ENCODE results near the gene STARD4. TPM values are rescaled to one million over a fixed set of nuclear protein-coding genes. Genes with fewer than 3 reads are reported as not detected.

Gene STARD4
- total and polyA plus RNA-seq, 9 of the 15 experiments (the other 6 are each of a cell fraction or from before 2014, with no cell fraction given), result 28.4 to 88.0 (median 34.0) TPM

DNA sequence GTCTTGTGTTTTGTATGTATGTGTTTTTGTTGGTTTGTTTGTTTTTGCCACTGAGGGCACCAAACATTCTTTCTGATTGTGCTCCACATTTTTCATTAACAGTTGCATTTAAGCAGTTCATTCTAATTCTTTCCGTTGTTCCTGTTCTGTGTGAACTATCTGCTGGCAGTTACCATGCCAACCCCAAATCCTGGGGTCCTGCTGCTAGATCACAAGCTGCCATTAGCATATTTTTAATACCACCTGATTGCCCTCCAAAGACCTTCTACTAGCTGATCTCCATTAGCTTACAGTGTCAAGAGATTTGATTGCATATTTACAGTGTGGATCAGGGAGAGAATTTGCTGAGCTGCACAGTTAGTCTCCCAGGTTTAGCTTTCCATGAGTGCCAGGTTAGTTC is 40.6 kb upstream of the STARD4 start:
- no peaks in the 10 kb centered on the region for H3K79me2 ChIP-seq (ENCODE audit: control insufficient read depth, insufficient read depth, low read length)
- intact Hi-C loops (cut with micrococcal nuclease) (loop anchor here (5.0 kb wide), 2 partner anchors 144 to 396 kb away; no protein-coding TSS in a partner anchor), in situ Hi-C loops (cut with MboI) (no loop called here)
- H3K4me2 ChIP-seq (ENCODE audit: insufficient read depth, low read length), result no peak overlapping the region
- H3K9me1 ChIP-seq (ENCODE audit: control insufficient read depth, insufficient read depth, low read length), result no peaks in the 10 kb centered on the region
- H3K9me3 ChIP-seq (replicated peaks; ENCODE audit: control insufficient read depth, insufficient read depth, low read depth, low read length), result no peaks in the 10 kb centered on the region
- H3K27ac ChIP-seq (ENCODE audit: extremely low read depth, low read depth, low read length), result no peak overlapping the region
- DNase-seq (ENCODE audit: extremely low read depth in 1 of 4, low spot score in 3 of 4), result no peak
- TF ChIP-seq, protein P1, sequence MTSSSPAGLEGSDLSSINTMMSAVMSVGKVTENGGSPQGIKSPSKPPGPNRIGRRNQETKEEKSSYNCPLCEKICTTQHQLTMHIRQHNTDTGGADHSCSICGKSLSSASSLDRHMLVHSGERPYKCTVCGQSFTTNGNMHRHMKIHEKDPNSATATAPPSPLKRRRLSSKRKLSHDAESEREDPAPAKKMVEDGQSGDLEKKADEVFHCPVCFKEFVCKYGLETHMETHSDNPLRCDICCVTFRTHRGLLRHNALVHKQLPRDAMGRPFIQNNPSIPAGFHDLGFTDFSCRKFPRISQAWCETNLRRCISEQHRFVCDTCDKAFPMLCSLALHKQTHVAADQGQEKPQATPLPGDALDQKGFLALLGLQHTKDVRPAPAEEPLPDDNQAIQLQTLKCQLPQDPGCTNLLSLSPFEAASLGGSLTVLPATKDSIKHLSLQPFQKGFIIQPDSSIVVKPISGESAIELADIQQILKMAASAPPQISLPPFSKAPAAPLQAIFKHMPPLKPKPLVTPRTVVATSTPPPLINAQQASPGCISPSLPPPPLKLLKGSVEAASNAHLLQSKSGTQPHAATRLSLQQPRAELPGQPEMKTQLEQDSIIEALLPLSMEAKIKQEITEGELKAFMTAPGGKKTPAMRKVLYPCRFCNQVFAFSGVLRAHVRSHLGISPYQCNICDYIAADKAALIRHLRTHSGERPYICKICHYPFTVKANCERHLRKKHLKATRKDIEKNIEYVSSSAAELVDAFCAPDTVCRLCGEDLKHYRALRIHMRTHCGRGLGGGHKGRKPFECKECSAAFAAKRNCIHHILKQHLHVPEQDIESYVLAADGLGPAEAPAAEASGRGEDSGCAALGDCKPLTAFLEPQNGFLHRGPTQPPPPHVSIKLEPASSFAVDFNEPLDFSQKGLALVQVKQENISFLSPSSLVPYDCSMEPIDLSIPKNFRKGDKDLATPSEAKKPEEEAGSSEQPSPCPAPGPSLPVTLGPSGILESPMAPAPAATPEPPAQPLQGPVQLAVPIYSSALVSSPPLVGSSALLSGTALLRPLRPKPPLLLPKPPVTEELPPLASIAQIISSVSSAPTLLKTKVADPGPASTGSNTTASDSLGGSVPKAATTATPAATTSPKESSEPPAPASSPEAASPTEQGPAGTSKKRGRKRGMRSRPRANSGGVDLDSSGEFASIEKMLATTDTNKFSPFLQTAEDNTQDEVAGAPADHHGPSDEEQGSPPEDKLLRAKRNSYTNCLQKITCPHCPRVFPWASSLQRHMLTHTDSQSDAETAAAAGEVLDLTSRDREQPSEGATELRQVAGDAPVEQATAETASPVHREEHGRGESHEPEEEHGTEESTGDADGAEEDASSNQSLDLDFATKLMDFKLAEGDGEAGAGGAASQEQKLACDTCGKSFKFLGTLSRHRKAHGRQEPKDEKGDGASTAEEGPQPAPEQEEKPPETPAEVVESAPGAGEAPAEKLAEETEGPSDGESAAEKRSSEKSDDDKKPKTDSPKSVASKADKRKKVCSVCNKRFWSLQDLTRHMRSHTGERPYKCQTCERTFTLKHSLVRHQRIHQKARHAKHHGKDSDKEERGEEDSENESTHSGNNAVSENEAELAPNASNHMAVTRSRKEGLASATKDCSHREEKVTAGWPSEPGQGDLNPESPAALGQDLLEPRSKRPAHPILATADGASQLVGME (CRISPR knock-in tag; IDR thresholded peaks at IDR 0.05), result no peak
- no peak for TF ChIP-seq RCOR1 (IDR thresholded peaks at IDR 0.05; ENCODE audit: borderline replicate concordance in 1 of 2, low read depth in 2 of 2, low read length in 2 of 2)
- TF ChIP-seq COPS2 (conservative IDR thresholded peaks at IDR 0.05), result no peak
- TF ChIP-seq PTTG1 (tag; IDR thresholded peaks at IDR 0.05; ENCODE audit: low read depth), result no peak
- TF ChIP-seq HDGF (IDR thresholded peaks at IDR 0.05), result no peak
- TF ChIP-seq, protein P2, sequence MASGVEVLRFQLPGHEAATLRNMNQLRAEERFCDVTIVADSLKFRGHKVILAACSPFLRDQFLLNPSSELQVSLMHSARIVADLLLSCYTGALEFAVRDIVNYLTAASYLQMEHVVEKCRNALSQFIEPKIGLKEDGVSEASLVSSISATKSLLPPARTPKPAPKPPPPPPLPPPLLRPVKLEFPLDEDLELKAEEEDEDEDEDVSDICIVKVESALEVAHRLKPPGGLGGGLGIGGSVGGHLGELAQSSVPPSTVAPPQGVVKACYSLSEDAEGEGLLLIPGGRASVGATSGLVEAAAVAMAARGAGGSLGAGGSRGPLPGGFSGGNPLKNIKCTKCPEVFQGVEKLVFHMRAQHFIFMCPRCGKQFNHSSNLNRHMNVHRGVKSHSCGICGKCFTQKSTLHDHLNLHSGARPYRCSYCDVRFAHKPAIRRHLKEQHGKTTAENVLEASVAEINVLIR (CRISPR knock-in tag; IDR thresholded peaks at IDR 0.05), result no peak
- TF ChIP-seq NFIC (IDR thresholded peaks at IDR 0.05), result no peak
- TF ChIP-seq, protein P3, sequence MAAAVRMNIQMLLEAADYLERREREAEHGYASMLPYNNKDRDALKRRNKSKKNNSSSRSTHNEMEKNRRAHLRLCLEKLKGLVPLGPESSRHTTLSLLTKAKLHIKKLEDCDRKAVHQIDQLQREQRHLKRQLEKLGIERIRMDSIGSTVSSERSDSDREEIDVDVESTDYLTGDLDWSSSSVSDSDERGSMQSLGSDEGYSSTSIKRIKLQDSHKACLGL (CRISPR knock-in tag; IDR thresholded peaks at IDR 0.05; ENCODE audit: borderline replicate concordance, poor library complexity, severe bottlenecking), result no peak
- no peak for TF ChIP-seq GATAD2B (IDR thresholded peaks at IDR 0.05; ENCODE audit: borderline replicate concordance)
- no peak for TF ChIP-seq ZNF124 (CRISPR knock-in tag; IDR thresholded peaks at IDR 0.05)
- TF ChIP-seq TEAD2 (tag; IDR thresholded peaks at IDR 0.05), result no peak
- no peak for TF ChIP-seq ZNF23 (CRISPR knock-in tag; IDR thresholded peaks at IDR 0.05)
- BruUV-seq (replicated peaks), result no TSS peak
- H3K4me3 ChIP-seq, result no peak overlapping the region
- ChIA-PET POLR2A (no interaction called here), CTCF (ENCODE audit: low intra/inter-chr PET ratio) (no interaction called here)
- H2AFZ ChIP-seq (ENCODE audit: low read depth, low read length), result no peak overlapping the region
- H3K9ac ChIP-seq (ENCODE audit: insufficient read depth in 1 of 2, low read depth in 2 of 2, low read length in 2 of 2), result no peak overlapping the region
- no peak for FAIRE-seq
- 5% methylated on average over 1 of the region's 1 CpG for WGBS (ENCODE audit: insufficient coverage, low coverage, missing lambda C conversion rate)
- ATAC-seq, result no peak
- H4K20me1 ChIP-seq (replicated peaks; ENCODE audit: control insufficient read depth, insufficient read depth, low read length), result no peaks in the 10 kb centered on the region
- H3K27me3 ChIP-seq (ENCODE audit: control insufficient read depth in 2 of 2, insufficient read depth in 2 of 2, low read length in 2 of 2), result 0 out of 5 replicates have a peak, but pooled peaks cover 2% of the 10 kb centered on the region in 2 experiments
- peaks cover 0 to 3% of the 10 kb centered on the region in 2 experiments; a peak in 1 of 5 replicates for H3K4me1 ChIP-seq (replicated peaks in 1 of 2; ENCODE audit: control insufficient read depth in 2 of 2, insufficient read depth in 2 of 2, low read length in 2 of 2)
- H3K36me3 ChIP-seq (ENCODE audit: control insufficient read depth, insufficient read depth, low read length), result no peaks in the 10 kb centered on the region

Measured in K562 (cell line).